DND-41 (cell line): Measurements from ENCODE around the gene SYCE3.

Source experiments
- ATAC-seq: fragments of 200-7000 bp; cut with Tn5 transposase; 3 replicates; pipeline ENCODE4 v1.9.1; 2021; ENCODE audit warnings: low read depth; ENCODE audit not compliant: insufficient read depth
- DNase-seq: peaks from one replicate; pipeline ENCODE4 v3.0.0-alpha.2; 2020
- H2AFZ ChIP-seq: 2 replicates; pipeline ENCODE4 v1.6.0; 2012; ENCODE audit warnings: low read depth, low read length
- H3K27ac ChIP-seq: 2 replicates; pipeline ENCODE4 v1.5.1; 2012; ENCODE audit warnings: low read length, inconsistent platforms
- H3K27me3 ChIP-seq: fragments of 200-600 bp; sonication (generic); 2 replicates; pipeline ENCODE4 v1.6.0; 2012; ENCODE audit warnings: low read length, mild to moderate bottlenecking, inconsistent platforms; ENCODE audit not compliant: insufficient read depth, poor library complexity
- H3K36me3 ChIP-seq: 2 replicates; pipeline ENCODE4 v1.5.1; 2012; ENCODE audit warnings: low read length, inconsistent platforms; ENCODE audit not compliant: insufficient read depth
- H3K4me1 ChIP-seq: 2 replicates; pipeline ENCODE4 v1.5.1; 2012; ENCODE audit warnings: mild to moderate bottlenecking, low read length; ENCODE audit not compliant: insufficient read depth
- H3K4me2 ChIP-seq: 2 replicates; pipeline ENCODE4 v1.6.0; 2012; ENCODE audit warnings: mild to moderate bottlenecking, moderate library complexity, low read length, inconsistent platforms; ENCODE audit not compliant: insufficient read depth
- H3K4me3 ChIP-seq, 2 experiments: fragments of 200-600 bp in 1 of 2; shearing (Covaris generic) in 1 of 2; 2 replicates each; pipeline ENCODE4 v1.5.1; 2012 to 2016; ENCODE audit warnings: inconsistent platforms in 2 of 2, low read length in 2 of 2, mild to moderate bottlenecking in 2 of 2, low read depth in 1 of 2, moderate library complexity in 1 of 2
- H3K79me2 ChIP-seq: 2 replicates; pipeline ENCODE4 v1.6.0; 2012; ENCODE audit warnings: low read length, inconsistent platforms; ENCODE audit not compliant: insufficient read depth
- H3K9ac ChIP-seq: 2 replicates; pipeline ENCODE4 v1.6.0; 2012; ENCODE audit warnings: low read depth, mild to moderate bottlenecking, inconsistent platforms, low read length, moderate library complexity
- H3K9me3 ChIP-seq: 2 replicates; pipeline ENCODE4 v1.5.1; 2012; ENCODE audit warnings: low read length, moderate library complexity, mild to moderate bottlenecking, inconsistent platforms; ENCODE audit not compliant: insufficient read depth, severe bottlenecking
- H4K20me1 ChIP-seq: 2 replicates; pipeline ENCODE4 v1.6.0; 2012; ENCODE audit warnings: low read length; ENCODE audit not compliant: insufficient read depth
- CTCF ChIP-seq: IDR thresholded peaks from 2 replicates; pipeline ENCODE4 v1.5.1; 2012; ENCODE audit warnings: borderline replicate concordance, low read length, moderate library complexity, mild to moderate bottlenecking; ENCODE audit not compliant: poor library complexity, severe bottlenecking; ENCODE audit errors: extremely low read depth
- EZH2 ChIP-seq: IDR thresholded peaks from 3 replicates; pipeline ENCODE4 v1.6.1; 2012; ENCODE audit warnings: borderline replicate concordance, low read depth, mild to moderate bottlenecking, moderate library complexity, low read length, inconsistent platforms; ENCODE audit not compliant: severe bottlenecking

The SYCE3 gene

GRCh38 chr22:50525104-50525857, 37.4 kb downstream of the SYCE3 start, which contains the start of gene SCO2:
TSS of gene SCO2 (minus strand) at chr22:50525598. CDS start at chr22:50524411, 1,187 bp downstream.
- TF ChIP-seq EZH2 (no peak), CTCF (peak; percentile 70)
- ATAC-seq: peak; percentile 73
- peaks cover 40% of the 10 kb centered on the region for H3K4me1 ChIP-seq

DNA sequence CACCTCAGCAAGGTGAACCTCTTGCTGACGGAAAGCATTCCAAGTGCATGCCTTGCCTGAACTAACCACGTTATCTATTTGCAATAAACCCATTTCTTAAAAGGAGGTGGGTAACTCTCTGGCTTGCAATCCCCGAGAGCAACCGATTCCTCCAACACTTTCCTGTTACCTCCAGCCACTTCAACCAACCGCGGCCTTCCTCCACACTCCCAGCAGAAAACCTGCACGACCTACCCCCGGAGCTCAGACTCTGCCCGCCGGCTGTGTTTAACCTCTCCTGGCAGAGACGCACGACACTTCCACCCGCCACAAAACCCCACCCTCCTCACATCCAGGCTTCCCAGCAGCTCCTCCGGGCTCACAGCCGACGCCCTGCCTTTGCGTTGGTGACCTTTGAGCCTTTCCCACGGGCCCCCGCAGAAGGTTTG, 38.0 kb downstream of the SYCE3 start:
- ATAC-seq (peak; percentile 16), DNase-seq (peak; percentile 62)
- peak overlapping the region; percentile 92 for H3K27ac ChIP-seq
- H4K20me1 ChIP-seq: peaks cover 33% of the 10 kb centered on the region
- H3K9me3 ChIP-seq: no peaks in the 10 kb centered on the region
- peak overlapping the region; percentile 88 for H2AFZ ChIP-seq
- peaks cover 52% of the 10 kb centered on the region for H3K79me2 ChIP-seq
- H3K9ac ChIP-seq: peak overlapping the region; percentile 74
- peaks cover 40% of the 10 kb centered on the region for H3K4me1 ChIP-seq
- peak overlapping the region; percentile 98 for H3K4me2 ChIP-seq
- peak overlapping the region; percentile 80 to 89 for H3K4me3 ChIP-seq
- no peak for TF ChIP-seq EZH2
- no peak for TF ChIP-seq CTCF
- H3K36me3 ChIP-seq: peaks cover 40% of the 10 kb centered on the region
- no peaks in the 10 kb centered on the region for H3K27me3 ChIP-seq

More at GRCh38 chr22:50525104-50525857, 37.4 kb downstream of the SYCE3 start, which contains the start of gene SCO2:
- DNase-seq: peak; percentile 98
- no peaks in the 10 kb centered on the region for H3K9me3 ChIP-seq
- peaks cover 40% of the 10 kb centered on the region for H3K36me3 ChIP-seq
- H2AFZ ChIP-seq: peak within 1 kb of the TSS; percentile 92
- H3K27ac ChIP-seq: peak within 1 kb of the TSS; percentile 92
- peak within 1 kb of the TSS; percentile 98 for H3K4me2 ChIP-seq
- H3K9ac ChIP-seq: peak within 1 kb of the TSS; percentile 74
- no peaks in the 10 kb centered on the region for H3K27me3 ChIP-seq
- H3K79me2 ChIP-seq: peaks cover 52% of the 10 kb centered on the region
- H4K20me1 ChIP-seq: peaks cover 33% of the 10 kb centered on the region
- peak within 1 kb of the TSS; percentile 80 to 89 for H3K4me3 ChIP-seq

GRCh38 chr22:50523806-50524675, 38.7 kb downstream of the SYCE3 start:
- no peak for ATAC-seq

More at GRCh38 chr22:50523806-50524675, 38.7 kb downstream of the SYCE3 start:
- DNase-seq: no peak
- Histone ChIP-seq H3K36me3 (peaks cover 47% of the 10 kb centered on the region), H3K4me1 (peaks cover 40% of the 10 kb centered on the region), H3K9me3 (no peaks in the 10 kb centered on the region), H3K79me2 (peaks cover 52% of the 10 kb centered on the region), H3K27me3 (no peaks in the 10 kb centered on the region), H3K4me2 (peak overlapping the region; percentile 98), H3K4me3 (peak overlapping the region; percentile 80 to 89; a peak in 3 of 4 replicates), H4K20me1 (peaks cover 36% of the 10 kb centered on the region), H3K27ac (peak overlapping the region; percentile 92), H3K9ac (peak overlapping the region; percentile 74), H2AFZ (no peak overlapping the region)
- TF ChIP-seq EZH2 (no peak), CTCF (no peak)
